Kidney tubule cell (primary cell): ENCODE results near the gene SMTNL2.
"Not testable (repeated sequence)": the region's sequence is repeated elsewhere in the genome, so short reads cannot be mapped to it uniquely, and the experiment has no call there.

Experiments
- DNase-seq: peaks from one replicate; pipeline ENCODE4 v3.0.0-alpha.2; 2018; ENCODE audit warnings: low spot score

The SMTNL2 gene

DNA sequence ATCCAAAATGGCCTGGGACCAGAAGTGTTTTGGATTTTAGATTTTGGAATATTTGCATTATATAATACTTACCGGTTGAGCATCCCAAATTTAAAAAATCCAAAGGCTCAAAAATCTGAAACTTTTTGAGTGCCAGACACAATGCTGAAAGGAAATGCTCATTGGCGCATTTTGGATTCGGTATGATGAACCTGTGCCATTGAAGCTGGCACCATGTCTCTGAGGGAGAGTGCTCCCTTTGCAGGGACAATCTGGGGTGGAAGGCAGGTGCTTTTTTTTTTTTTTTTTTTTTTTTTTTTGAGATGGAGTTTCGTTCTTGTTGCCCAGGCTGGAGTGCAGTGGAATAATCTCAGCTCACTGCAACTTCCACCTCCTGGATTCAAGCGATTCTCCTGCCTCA is 17.7 kb downstream of the SMTNL2 start:
- no peak for DNase-seq

DNA sequence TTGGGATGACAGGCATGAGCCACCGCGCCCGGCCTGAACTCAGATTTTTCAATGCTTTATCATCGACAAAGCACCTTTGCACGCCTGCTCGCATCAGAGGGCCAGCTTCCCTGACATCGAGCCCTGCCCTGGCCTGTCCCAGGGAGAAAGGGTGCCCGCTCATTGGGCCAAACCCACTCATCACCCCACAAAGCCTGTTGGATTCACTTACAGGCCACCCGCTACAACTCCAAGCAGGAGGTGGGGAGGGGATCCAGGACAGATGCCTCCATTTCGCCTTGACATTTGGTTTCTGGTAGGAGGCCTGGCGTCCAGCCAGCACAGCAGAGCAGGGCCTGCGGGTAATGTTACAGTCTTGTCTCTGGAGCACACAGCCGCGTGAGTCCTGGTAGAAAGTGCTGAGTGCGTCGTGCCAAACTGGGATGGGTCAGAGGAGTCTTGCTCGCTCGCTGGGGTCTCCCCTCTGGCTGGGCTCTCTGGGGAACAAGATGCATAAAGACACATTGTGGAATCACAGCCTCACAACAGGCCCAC is 19.8 kb downstream of the SMTNL2 start:
- peak; percentile 19 for DNase-seq

DNA sequence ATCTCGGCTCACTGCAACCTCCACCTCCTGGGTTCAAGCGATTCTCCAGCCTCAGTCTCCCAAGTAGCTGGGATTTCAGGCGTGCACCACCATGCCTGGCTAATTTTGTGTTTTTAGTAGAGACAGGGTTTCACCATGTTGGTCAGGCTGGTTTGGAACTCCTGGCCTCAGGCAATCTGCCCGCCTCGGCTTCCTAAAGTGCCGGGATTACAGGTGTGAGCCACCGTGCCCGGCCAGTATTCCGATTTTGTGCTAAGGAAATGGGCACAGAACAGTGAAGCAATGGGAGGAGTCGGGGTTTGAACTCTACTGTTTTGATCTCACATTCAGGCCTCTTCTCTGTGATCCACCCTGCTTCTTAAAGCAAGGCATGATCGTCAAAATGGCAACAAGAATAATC is 20.4 kb downstream of the SMTNL2 start:
- DNase-seq, result not testable (repeated sequence)

DNA sequence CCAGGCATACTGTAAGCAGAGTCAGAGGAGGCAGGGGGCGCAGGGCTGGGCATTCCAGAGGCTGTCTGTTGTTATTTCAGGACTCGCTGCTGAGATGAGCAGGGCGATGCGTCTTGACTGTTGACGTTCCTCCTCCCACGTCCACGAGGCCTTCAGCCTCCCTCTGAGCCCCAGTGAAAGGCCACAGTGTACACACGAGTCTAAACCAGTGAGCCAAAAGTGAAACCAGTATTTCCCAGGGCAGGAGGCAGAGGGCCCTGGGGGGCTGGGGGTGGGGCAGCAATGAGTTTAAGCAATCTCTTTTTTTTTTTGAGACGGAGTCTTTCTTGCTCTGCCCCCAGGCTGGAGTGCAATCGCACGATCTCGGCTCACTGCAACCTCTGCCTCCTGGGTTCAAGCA is 21.5 kb downstream of the SMTNL2 start:
- DNase-seq, result no peak

DNA sequence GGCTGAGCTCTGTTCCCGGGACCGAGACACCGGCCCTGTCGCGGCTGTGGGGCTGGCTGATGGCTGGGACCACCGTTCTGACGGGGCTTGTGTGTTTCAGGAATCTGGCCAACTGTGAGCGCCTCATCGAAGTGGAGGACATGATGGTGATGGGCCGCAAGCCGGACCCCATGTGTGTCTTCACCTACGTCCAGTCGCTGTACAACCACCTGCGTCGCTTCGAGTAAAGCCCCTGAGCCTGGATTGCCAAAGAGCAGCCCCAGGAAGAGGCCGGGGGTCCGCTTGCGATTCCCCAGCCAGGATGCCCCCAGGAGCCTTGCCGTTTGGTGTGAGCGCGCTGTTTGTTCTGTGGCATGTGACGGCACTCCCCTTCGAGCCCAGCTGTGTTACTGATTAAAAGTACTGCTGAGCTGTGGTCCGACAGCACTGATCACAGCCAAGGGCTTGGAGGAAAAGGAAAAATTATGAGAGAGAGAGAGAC is 23.0 kb downstream of the SMTNL2 start:
- DNase-seq, result peak; percentile 47

DNA sequence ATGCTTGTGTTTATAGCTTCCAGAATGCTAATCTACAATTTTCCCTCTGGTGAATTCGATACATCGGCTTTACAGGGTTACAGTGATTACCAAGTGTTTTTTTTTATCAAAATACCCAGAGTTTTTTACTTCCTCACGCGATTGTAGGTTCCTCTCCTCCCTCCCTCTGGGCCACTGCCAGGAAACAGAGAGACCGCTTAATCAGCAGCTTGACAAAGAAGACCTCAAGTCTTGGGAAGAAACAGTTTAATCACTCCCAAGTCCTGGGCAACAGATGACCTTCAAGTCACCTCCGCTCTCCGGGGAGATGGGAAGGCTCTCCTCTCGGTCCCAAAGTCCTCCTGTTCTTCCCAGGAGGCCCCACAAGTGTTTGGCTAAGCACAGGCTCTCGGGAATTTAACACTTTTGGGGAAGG is 23.5 kb downstream of the SMTNL2 start:
- peak; percentile 64 for DNase-seq

DNA sequence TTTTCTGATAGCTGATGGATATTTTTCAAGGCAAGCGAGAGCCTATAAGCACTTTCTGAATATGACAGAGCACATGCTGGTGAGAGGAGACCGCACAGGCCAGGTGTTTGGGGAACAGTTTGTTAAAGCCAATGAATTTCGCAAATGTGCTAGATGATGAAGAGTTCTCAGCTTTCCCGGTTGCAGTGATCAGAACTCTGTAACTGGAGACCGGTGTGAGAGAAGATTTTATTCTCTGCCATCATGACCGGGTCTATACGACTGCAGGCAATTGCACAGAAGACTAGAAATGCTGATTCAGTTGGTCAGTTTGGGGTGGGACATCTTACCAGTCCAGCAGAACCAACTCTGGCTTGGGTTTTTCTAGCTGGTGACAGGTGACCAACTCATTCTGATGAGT is 25.4 kb downstream of the SMTNL2 start:
- no peak for DNase-seq

DNA sequence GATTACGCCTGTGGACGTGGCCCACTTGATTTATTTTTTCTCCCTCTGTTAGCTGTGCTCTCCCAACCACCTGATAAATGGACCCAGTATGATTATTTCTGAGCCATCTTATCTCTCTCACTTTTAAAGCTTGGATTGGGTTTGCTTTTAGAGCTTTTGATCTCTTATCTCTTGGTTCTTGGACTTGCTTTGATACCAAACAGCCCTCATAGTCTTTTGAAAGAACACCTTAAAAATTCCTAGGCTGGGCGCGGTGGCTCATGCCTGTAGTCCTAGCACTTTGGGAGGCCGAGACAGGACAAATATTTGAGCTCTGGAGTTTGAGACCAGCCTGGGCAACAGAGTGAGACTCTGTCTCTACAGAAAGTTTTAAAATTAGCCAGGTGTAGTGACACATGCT is 25.8 kb downstream of the SMTNL2 start:
- no peak for DNase-seq

DNA sequence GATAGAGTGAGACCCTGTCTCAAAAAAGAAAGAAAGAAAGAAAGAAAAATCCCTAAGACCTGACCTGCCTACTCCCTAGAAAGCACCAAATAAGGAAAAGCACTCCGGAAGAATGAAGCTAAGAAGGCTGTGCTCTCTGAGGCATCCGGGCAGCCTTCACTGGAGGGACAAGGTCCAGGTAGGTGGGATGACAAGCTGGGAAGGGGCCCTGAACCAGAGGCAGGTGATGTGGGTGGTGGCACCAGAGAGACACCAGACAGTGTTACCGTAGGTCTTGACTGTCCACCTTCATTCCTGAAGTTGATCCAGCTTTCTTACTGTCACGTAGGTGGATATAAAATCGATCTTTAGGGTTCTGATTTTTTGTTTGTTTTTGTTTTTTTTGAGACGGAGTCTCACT is 26.3 kb downstream of the SMTNL2 start:
- no peak for DNase-seq

DNA sequence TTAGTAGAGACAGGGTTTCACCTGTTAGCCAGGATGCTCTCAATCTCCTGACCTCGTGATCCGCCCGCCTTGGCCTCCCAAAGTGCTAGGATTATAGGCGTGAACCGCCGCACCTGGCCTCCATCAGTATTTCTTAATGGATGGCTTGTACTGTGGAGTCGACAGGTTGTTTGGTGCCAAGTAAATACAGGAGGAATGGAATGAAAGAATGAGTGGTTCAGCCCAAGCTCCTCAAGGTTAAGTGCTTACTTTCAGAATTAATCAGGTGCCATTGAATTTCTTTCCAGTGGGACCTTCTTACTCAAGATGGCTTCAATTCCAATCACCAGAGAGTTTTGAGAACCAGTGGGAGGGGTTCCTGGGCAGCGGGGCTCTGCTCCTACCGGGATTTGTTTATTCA is 32.1 kb downstream of the SMTNL2 start:
- no peak for DNase-seq

DNA sequence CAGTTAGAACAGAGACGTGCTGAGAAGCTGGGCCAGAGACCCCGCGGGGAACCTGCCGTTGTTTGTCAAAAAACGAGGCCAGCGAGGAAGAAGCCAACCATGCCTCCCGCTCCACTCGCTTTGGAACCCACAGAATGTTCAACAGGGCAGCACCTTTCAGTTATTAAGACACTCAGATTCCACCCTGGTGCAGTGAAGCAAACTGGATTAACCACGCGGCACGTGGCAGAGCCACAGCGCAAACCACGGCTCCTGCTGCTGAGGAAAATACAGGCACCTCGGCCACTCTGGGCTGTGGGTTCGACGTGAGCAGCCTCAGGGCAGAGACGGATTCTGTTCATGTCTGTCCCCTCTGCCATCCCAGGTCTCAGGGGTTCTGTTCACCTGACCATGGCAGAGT is 32.8 kb downstream of the SMTNL2 start:
- no peak for DNase-seq

DNA sequence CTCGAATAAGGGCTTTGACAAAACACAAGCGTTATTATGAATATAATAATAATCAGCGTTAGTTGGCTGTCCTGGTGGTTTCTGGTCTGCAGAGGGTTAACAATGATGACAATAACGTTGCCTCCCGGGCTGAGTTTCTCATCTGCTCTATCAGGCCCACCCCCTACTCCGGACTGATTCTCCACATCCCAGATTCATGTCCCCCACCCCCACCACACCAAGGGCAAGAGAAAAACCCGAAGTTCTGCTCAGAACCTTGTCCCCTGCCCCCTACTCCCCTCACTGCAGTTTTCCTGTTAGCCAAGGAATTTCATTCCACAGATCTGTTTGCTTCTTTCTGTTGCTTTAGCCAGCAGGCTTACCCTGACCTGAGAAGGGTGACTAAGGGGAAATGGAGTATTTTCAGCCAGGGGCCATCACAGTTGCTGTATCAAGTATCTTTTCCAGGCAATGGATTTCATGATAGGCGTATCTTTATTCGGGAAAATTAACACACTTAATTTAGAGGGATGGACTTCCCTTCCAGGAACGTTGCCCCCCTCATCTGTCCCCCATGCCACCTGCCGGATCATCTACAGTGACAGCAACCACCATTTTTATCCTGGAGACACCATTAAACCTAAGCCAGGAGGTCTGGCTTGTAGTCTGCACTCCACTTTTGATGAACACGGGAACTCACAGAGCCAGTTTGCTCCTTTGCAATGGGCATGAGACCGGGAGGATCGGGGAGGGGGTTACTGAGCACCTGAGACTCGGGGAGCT is 33.4 kb downstream of the SMTNL2 start:
- DNase-seq, result no peak

DNA sequence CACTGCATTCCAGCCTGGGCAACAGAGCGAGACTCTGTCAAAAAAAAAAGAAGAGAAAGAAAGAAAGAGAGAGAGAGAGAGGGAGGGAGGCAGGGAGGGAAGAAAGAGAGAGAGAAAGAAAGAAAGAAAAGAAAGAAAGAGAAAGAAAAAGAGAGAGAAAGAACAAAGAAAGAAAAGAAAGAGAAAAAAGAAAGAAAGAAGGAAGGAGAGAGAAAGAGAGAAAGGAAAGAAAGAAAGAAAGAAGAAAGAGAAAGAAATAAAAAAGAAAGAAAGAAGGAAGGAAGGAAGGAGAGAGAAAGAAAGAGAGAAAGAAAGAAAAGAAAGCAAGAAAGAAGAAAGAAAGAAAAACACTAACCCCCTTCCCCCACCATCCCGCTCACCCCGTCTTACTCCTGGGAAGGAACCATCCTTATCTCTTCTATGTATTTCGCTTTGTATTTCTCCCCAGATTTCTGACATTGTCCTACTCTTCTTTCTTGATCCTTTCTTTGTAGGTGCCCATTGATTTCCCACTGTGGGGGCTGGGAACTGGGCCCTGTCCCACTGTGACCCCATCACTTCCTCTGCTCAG is 36.3 kb downstream of the SMTNL2 start:
- DNase-seq, result no peak

DNA sequence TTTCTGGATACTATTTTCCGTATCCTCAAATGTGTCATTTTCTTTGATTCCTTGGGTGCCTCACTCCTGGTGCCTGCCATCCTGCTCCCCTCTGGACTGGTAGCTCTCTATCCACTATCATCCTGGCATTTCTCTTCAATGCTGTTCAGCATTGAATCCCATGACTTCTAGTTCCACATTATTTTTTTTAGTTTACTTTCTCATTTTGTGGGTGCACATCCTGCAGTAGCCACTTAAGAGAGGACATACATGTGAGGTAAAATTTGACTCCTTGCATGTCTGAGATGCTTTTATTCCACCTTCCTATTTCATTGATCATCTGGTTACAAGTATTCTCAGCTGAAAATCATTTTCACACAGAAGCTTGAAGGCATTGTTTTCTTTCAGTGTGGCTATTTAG is 38.0 kb downstream of the SMTNL2 start:
- no peak for DNase-seq

DNA sequence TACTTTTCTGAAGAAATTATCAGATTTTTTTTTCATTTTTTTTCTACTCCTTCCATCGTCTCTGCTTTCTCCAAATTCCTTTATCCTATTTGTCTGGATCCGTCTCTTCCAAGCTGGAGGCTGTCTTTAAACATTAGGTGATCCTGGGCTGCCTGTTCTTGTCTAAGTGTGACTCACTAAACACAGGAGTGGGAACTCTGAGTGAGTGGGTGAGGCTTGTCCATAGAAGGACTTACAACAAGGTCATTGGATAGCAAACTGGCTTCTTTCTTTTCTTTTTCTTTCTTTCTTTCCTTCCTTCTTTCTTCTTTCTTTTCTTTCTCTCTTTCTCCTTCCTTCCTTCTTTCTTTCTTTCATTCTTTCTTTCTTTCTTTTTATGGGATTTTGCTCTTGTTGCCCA is 38.9 kb downstream of the SMTNL2 start:
- DNase-seq, result no peak

DNA sequence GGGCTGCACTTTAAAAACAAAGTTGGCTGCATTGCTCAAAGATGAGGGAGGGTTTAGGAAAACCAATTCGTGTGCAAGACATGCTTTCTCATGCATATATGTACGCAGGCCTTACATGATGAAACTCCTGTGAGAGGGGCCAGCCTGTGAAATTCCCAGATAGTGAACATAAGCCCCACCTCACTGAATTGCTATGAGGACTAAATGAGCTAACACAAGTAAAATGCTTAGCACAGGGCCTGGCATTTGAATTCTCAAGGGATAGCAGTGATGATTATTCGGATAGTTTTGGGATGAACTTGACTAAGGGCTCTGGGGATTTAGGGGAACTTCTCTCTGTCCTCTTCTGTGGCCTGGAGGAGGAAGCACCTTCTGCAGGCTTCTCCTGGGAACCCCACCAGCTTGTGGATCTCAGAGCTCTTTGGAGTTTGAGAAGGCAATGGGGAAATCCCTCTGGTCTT is 40.2 kb downstream of the SMTNL2 start:
- not testable (repeated sequence) for DNase-seq

DNA sequence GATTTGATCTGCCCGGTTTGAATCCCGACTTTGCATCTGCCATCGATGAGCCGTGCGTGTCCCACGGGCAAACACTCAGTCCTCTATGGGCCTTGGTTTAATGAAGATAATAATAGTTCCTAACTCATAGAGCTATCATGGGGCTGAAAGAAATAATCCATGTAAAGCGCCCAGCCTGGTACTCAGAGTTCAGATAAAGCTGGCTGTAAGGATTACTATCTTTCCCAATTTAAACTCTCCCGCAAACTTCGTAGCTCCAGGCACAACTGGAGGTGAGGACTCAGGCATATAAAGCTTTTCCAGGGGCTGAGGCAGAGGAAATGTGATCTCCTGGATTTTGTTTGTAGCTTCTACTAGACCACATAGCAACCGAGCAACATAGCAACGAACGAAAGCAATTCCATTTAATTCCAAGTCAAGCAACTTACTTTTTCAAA is 40.9 kb downstream of the SMTNL2 start:
- DNase-seq, result no peak

DNA sequence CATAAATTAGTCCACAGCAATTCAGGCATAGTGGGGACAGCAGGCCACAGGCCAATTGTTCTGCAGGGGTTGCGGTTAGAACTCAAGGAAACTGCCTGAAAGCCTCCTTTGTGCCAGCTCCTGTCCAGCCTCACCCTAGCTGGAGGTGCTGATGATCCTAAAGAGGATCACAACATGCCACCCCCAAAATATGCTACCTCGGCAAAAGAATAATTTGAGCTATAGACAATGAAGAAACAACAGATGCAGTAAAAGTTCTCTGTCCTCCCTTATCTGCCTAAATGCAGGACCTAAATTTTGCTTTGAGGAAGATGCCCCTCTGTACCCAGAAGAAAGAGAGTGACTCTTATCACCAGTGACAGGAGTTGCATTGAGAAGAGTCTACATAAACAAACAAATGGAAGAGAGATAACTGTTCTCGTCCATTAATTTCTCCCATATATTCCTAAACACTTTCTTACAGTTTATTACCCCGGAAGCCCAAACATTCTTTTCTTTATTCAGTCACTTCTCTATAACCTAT is 42.5 kb downstream of the SMTNL2 start:
- DNase-seq, result no peak

DNA sequence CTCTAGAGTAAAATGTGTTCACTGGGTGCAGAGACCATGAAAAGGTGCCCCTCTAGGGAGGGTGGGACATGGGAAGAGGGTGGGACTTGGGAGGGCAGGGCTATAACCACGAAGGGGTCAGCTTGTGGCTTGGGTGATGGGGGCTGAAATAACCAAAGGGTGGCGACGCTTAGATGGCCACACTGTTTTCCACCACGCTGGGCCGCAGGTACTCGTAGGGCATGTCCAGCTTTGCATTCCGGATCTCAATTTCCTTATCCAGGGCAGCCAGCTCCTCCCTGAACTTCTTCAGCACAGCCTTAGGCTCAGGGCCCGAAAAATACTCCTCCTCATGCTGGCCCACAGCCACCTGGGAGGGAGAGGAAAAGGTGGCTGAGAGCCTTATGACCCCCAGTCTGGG is 47.1 kb downstream of the SMTNL2 start:
- DNase-seq, result no peak

DNA sequence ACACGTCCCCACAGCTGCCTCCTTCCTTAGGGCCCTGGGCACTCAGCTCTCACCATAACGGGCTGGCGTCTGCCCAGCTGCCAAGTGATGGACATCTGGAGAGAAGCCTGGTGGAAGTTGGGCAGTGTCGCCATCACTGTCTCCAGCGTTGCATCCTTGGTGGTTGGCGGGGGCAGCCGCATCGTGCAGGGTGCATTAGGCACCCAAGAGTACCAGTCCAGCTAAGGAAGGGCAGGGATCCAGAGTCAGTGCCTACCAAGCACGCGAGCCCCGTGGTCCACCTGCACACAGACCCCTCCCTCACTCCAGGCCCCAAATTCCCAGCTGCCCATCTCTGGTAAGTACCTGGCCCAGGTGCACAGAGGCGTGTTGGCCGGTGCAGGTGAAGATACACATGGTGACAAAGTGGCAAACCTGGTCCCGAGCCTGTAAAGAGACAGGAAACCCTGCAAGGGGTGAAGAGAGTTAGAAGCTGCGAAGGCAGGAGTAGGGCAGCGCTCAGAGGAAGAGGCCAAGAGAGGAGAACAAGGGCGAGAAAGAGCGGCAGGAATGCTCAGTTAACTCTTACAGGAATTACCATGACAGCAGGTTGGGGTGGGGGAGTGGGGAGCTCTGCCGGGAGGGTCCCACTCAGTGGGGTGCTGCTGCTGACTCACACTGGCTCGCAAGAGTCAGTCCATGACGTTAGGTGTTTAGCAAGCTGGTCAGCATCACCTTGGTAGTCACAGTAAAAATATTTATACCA is 47.7 kb downstream of the SMTNL2 start:
- DNase-seq, result no peak

DNA sequence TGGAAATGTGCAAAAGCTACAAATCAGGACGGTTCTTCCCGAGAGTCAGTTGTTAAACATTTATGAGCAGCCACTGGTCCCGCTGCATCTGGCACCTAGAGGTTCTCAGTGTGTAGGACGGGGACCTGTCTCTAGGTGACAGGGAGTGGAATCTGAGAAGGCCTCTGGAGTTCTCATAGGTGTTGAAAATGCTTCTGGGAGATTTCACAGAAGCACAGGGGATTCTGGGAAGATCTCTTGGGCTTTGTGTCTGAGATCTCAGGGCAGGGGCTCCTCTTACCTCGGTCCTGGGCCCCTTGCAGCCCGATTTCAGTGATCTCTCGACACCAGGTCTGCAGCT is 48.2 kb downstream of the SMTNL2 start:
- peak; percentile 52 for DNase-seq

DNA sequence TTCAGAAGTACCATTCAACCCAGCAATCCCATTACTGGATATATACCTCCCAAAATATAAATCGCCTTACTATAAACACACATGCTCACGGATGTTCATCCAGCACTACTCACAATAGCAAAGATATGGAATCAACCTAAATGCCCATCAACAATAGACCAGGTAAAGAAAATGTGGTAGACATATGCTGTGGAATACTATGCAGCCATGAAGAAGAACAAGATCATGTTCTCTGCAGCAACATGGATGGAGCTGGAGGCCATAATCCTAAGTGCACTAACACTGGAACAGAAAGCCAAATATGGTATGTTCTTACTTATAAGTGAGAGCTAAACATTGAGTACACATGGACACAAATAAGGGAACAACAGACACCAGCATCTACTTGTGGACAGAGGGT is 49.3 kb downstream of the SMTNL2 start:
- no peak for DNase-seq

DNA sequence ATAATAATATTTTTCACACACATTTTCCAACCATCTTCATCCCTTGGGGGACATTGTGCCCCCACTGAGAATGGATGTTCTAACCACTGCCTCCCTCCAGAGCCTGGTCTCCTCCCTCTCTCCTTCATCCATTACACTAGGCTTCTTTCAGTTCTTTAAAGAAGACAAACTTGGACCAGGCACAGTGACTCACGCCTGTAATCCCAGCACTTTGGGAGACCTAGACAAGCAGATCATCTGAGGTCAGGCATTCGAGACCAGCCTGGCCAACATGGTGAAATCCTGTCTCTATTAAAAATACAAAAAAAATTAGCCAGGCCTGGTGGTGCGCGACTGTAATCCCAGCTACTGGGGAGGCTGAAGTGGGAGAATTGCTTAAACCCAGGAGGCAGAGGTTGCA is 50.6 kb downstream of the SMTNL2 start:
- DNase-seq, result peak; percentile 15
